ENCODE results near the gene PRCP. TPM values are rescaled to one million over a fixed set of nuclear protein-coding genes. Genes with fewer than 3 reads are reported as not detected.

PRCP gene
- total RNA-seq, 3 donors from 2014 or later, result 54.4 to 87.7 (median 61.8) TPM

- Histone ChIP-seq H3K4me1 (peaks cover 0 to 18% of the 10 kb centered on the region in 2 donors), H3K27me3 (no peaks in the 10 kb centered on the region), H3K4me3 (peak overlapping the region; percentile 62 to 94 (median 67)), H3K9me3 (no peaks in the 10 kb centered on the region), H3K36me3 (no peaks in the 10 kb centered on the region), H3K27ac (peak overlapping the region; percentile 91 to 98)
- DNase-seq (ENCODE audit: low spot score in 2 of 2), result no peak
- TF ChIP-seq CTCF (IDR thresholded peaks at IDR 0.05) (no peak), POLR2A (IDR thresholded peaks at IDR 0.05) (no peak), POLR2AphosphoS5 (IDR thresholded peaks at IDR 0.05) (no peak)
- intact Hi-C loops (cut with DNase I; ENCODE audit: low total_unique reads), result no loop called here
Observed at GRCh38 chr11:82899957-82900276, 313 bp downstream of the PRCP start.

GRCh38 chr11:82899186-82899820 lies 927 bp downstream of the PRCP start:
- Histone ChIP-seq H3K27me3 (no peaks in the 10 kb centered on the region), H3K4me3 (peak overlapping the region; percentile 62 to 94 (median 67)), H3K9me3 (no peaks in the 10 kb centered on the region), H3K27ac (peak overlapping the region in 1 of 2 donors; percentile 91), H3K4me1 (peaks cover 0 to 18% of the 10 kb centered on the region in 2 donors), H3K36me3 (no peaks in the 10 kb centered on the region)
- no peak for DNase-seq (ENCODE audit: low spot score in 2 of 2)
- TF ChIP-seq POLR2AphosphoS5 (IDR thresholded peaks at IDR 0.05) (no peak), CTCF (IDR thresholded peaks at IDR 0.05) (no peak), POLR2A (IDR thresholded peaks at IDR 0.05) (no peak)
- intact Hi-C loops (cut with DNase I; ENCODE audit: low total_unique reads), result no loop called here

GRCh38 chr11:82898241-82898640 lies 2.0 kb downstream of the PRCP start:
- DNase-seq (ENCODE audit: low spot score in 2 of 2), result no peak
- no peak for TF ChIP-seq POLR2A (IDR thresholded peaks at IDR 0.05)
- TF ChIP-seq POLR2AphosphoS5 (IDR thresholded peaks at IDR 0.05), result no peak
- no peak for TF ChIP-seq CTCF (IDR thresholded peaks at IDR 0.05)
- Histone ChIP-seq H3K27ac (no peak overlapping the region), H3K4me1 (peaks cover 0 to 18% of the 10 kb centered on the region in 2 donors), H3K36me3 (no peaks in the 10 kb centered on the region), H3K27me3 (no peaks in the 10 kb centered on the region), H3K4me3 (no peak overlapping the region), H3K9me3 (no peaks in the 10 kb centered on the region)
- intact Hi-C loops (cut with DNase I; ENCODE audit: low total_unique reads), result no loop called here

- DNase-seq (ENCODE audit: low spot score in 2 of 2), result no peak
Observed at GRCh38 chr11:82896183-82896582, 4.0 kb downstream of the PRCP start.

More at GRCh38 chr11:82896183-82896582, 4.0 kb downstream of the PRCP start:
- H3K4me3 ChIP-seq, result no peak overlapping the region
- no peak overlapping the region for H3K27ac ChIP-seq
- H3K36me3 ChIP-seq, result no peaks in the 10 kb centered on the region
- TF ChIP-seq POLR2A (IDR thresholded peaks at IDR 0.05) (no peak), CTCF (IDR thresholded peaks at IDR 0.05) (no peak), POLR2AphosphoS5 (IDR thresholded peaks at IDR 0.05) (no peak)
- H3K4me1 ChIP-seq, result peaks cover 0 to 13% of the 10 kb centered on the region in 2 donors
- intact Hi-C loops (cut with DNase I; ENCODE audit: low total_unique reads), result no loop called here
- H3K9me3 ChIP-seq, result no peaks in the 10 kb centered on the region
- H3K27me3 ChIP-seq, result no peaks in the 10 kb centered on the region

Measured in breast epithelium (tissue), 4 donors.